Right atrium auricular region (tissue), 2 donors: Measurements from ENCODE around the gene EYA2. TPM values are rescaled to one million over a fixed set of nuclear protein-coding genes. Genes with fewer than 3 reads are reported as not detected.
"Not testable (repeated sequence)": the region's sequence is repeated elsewhere in the genome, so short reads cannot be mapped to it uniquely, and the experiment has no call there.

Experiments
- DNase-seq: peaks from one replicate; pipeline ENCODE4 v3.0.0-alpha.2; 2019; ENCODE audit warnings: low spot score
- H3K27ac ChIP-seq, 2 donors: fragments of 200-600 bp; sonication (generic); 1 replicate in 1 of 2; 2 replicates in 1 of 2; pipeline ENCODE4 v1.5.1; 2016 to 2019
- H3K27me3 ChIP-seq, 2 donors: fragments of 200-600 bp; sonication (generic); one replicate each; pipeline versions ENCODE4 v1.5.1 to v1.6.0; 2017 to 2019
- H3K36me3 ChIP-seq: fragments of 200-600 bp; sonication (generic); one replicate; pipeline ENCODE4 v1.5.1; 2016
- H3K4me1 ChIP-seq, 2 donors: fragments of 200-600 bp; sonication (generic); one replicate each; pipeline versions ENCODE4 v1.5.1 to v1.6.0; 2017 to 2019
- H3K4me3 ChIP-seq, 2 donors: fragments of 200-600 bp; sonication (generic); 1 replicate in 1 of 2; 2 replicates in 1 of 2; pipeline ENCODE4 v1.5.1; 2017 to 2019; ENCODE audit warnings: mild to moderate bottlenecking in 1 of 2, moderate library complexity in 1 of 2
- H3K9me3 ChIP-seq, 2 donors: fragments of 200-600 bp; sonication (generic); one replicate each; pipeline ENCODE4 v1.5.1; 2019
- total RNA-seq, 2 donors: library from RNA; depleted of rRNA; stranded (reverse); fragments of >200 nt; gene quantifications; one replicate each; pipeline ENCODE4 v1.1.0, GENCODE V29; 2016
- TF ChIP-seq, protein P1 (sequence below), 2 donors: fragments of 200-600 bp; sonication (generic); IDR thresholded peaks; one replicate each; pipeline ENCODE4 v1.5.1; 2019; ENCODE audit warnings: antibody characterized with exemption in 2 of 2

EYA2 gene
- total RNA-seq, 2 donors from 2014 or later = 0.30 to 2.6 TPM

GRCh38 chr20:47167846-47168245 lies 273.2 kb downstream of the EYA2 start:
- H3K4me1 ChIP-seq = peaks cover 0 to 7% of the 10 kb centered on the region in 2 donors
- H3K9me3 ChIP-seq = no peaks in the 10 kb centered on the region
- TF ChIP-seq, protein P1, sequence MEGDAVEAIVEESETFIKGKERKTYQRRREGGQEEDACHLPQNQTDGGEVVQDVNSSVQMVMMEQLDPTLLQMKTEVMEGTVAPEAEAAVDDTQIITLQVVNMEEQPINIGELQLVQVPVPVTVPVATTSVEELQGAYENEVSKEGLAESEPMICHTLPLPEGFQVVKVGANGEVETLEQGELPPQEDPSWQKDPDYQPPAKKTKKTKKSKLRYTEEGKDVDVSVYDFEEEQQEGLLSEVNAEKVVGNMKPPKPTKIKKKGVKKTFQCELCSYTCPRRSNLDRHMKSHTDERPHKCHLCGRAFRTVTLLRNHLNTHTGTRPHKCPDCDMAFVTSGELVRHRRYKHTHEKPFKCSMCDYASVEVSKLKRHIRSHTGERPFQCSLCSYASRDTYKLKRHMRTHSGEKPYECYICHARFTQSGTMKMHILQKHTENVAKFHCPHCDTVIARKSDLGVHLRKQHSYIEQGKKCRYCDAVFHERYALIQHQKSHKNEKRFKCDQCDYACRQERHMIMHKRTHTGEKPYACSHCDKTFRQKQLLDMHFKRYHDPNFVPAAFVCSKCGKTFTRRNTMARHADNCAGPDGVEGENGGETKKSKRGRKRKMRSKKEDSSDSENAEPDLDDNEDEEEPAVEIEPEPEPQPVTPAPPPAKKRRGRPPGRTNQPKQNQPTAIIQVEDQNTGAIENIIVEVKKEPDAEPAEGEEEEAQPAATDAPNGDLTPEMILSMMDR (IDR thresholded peaks at IDR 0.05) = no peak
- H3K36me3 ChIP-seq = no peaks in the 10 kb centered on the region
- DNase-seq = no peak
- no peak overlapping the region for H3K27ac ChIP-seq
- no peak overlapping the region for H3K4me3 ChIP-seq
- H3K27me3 ChIP-seq = no peaks in the 10 kb centered on the region

DNA sequence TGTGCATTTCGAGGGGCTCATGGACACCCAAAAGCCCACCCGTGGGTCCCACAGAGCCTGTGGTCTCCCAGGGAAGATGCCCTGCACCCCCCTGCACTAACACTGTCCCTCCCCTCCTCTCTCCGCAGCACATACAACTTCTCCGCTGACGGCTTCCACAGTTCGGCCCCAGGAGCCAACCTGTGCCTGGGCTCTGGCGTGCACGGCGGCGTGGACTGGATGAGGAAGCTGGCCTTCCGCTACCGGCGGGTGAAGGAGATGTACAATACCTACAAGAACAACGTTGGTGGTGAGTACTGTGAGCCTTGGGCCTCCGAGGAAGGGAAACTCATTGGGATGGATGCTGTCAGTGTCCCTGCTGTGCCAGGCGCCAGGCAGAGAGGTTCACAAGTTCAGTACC lies 277.9 kb downstream of the EYA2 start:
- H3K27me3 ChIP-seq = no peaks in the 10 kb centered on the region

GRCh38 chr20:47173596-47174216 lies 279.1 kb downstream of the EYA2 start:
- Histone ChIP-seq H3K4me1 (peaks cover 0 to 7% of the 10 kb centered on the region in 2 donors), H3K4me3 (no peak overlapping the region), H3K27me3 (no peaks in the 10 kb centered on the region), H3K9me3 (no peaks in the 10 kb centered on the region), H3K27ac (no peak overlapping the region), H3K36me3 (no peaks in the 10 kb centered on the region)
- no peak for DNase-seq
- TF ChIP-seq, protein P1 (IDR thresholded peaks at IDR 0.05) = no peak

More for the DNA sequence above, 277.9 kb downstream of the EYA2 start:
- H3K9me3 ChIP-seq = no peaks in the 10 kb centered on the region
- peaks cover 0 to 7% of the 10 kb centered on the region in 2 donors for H3K4me1 ChIP-seq
- H3K36me3 ChIP-seq = no peaks in the 10 kb centered on the region
- TF ChIP-seq, protein P1 (IDR thresholded peaks at IDR 0.05) = no peak
- no peak overlapping the region for H3K4me3 ChIP-seq
- no peak for DNase-seq
- no peak overlapping the region for H3K27ac ChIP-seq

GRCh38 chr20:47174456-47175243 lies 280.0 kb downstream of the EYA2 start:
- Histone ChIP-seq H3K36me3 (no peaks in the 10 kb centered on the region), H3K9me3 (no peaks in the 10 kb centered on the region), H3K4me3 (no peak overlapping the region), H3K27ac (no peak overlapping the region), H3K4me1 (peaks cover 0 to 7% of the 10 kb centered on the region in 2 donors), H3K27me3 (no peaks in the 10 kb centered on the region)
- TF ChIP-seq, protein P1 (IDR thresholded peaks at IDR 0.05) = no peak
- no peak for DNase-seq

DNA sequence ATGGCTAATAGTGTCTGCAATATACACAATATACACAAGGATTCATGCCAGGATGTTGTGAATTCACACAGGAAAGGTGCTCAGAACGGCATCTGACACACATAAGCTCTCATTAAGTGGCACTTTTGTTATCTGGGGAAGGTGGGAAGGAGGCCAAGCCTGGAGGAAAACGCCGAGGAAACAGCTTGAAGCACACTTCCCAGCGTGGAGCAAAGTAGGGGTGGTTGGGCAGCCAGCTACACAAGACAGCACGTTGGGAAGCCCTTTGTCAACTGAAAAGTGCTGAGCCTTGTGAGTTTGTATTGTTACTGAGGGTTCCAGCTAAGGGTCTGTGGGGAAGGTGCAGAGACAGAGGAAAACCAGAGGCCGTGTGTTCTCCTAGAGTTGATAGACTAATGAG lies 280.9 kb downstream of the EYA2 start:
- H3K9me3 ChIP-seq = no peaks in the 10 kb centered on the region
- TF ChIP-seq, protein P1 (IDR thresholded peaks at IDR 0.05) = no peak
- H3K4me1 ChIP-seq = peaks cover 0 to 7% of the 10 kb centered on the region in 2 donors
- H3K36me3 ChIP-seq = no peaks in the 10 kb centered on the region
- no peak overlapping the region for H3K4me3 ChIP-seq
- no peaks in the 10 kb centered on the region for H3K27me3 ChIP-seq
- no peak overlapping the region for H3K27ac ChIP-seq
- no peak for DNase-seq

DNA sequence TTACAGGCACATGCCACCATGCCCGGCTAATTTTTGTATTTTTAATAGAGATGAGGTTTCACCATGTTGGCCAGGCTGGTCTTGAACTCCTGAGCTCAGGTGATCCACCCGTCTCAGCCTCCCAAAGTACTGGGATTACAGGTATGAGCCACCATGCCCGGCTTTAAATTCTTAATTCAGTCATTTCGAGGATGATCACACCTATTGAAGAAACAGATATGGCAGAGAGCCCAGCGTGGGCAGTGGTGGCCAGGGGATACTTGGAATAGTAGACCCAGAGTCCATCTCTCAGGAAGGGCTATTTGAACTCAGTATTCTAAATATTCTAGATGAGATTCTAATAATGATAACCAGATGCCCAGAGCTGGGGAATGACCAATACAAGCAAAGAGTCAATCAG lies 281.6 kb downstream of the EYA2 start:
- not testable (repeated sequence) for H3K9me3 ChIP-seq, H3K4me1 ChIP-seq, H3K36me3 ChIP-seq, H3K4me3 ChIP-seq, H3K27me3 ChIP-seq, DNase-seq, H3K27ac ChIP-seq
